Posterior vena cava (tissue), 2 donors: ENCODE measurements around the gene UBASH3B. TPM values are rescaled to one million over a fixed set of nuclear protein-coding genes. Genes with fewer than 3 reads are reported as not detected.
"Not testable (repeated sequence)": the region's sequence is repeated elsewhere in the genome, so short reads cannot be mapped to it uniquely, and the experiment has no call there.

Experiments
- DNase-seq: peaks from one replicate; pipeline ENCODE4 v3.0.0-alpha.2; 2020; ENCODE audit warnings: low spot score
- intact Hi-C, 2 donors: fragments of 100-400 bp; cut with DNase I; formaldehyde crosslinking; loops; one replicate each; pipeline versions ENCODE4 v1.14.1 to v1.14.2; 2022 to 2023
- long read RNA-seq, 2 donors: library from polyadenylated mRNA; unstranded; transcript quantifications; one replicate each; pipeline ENCODE4 v2.0.0, GENCODE V29; 2020 to 2021
- total RNA-seq, 2 donors: library from RNA; stranded (reverse); fragmentation: NEBNext Ultra II Directional; extraction: Animal tissue kit (Norgen Biotek cat#: 25700); gene quantifications; one replicate each; pipeline ENCODE4 v1.2.1, GENCODE V29; 2021
- donor health status: DM: yes; HTN: yes; CAD: no.
- donor health status: DM: yes; HTN: yes; CAD: no.

UBASH3B gene, protein sequence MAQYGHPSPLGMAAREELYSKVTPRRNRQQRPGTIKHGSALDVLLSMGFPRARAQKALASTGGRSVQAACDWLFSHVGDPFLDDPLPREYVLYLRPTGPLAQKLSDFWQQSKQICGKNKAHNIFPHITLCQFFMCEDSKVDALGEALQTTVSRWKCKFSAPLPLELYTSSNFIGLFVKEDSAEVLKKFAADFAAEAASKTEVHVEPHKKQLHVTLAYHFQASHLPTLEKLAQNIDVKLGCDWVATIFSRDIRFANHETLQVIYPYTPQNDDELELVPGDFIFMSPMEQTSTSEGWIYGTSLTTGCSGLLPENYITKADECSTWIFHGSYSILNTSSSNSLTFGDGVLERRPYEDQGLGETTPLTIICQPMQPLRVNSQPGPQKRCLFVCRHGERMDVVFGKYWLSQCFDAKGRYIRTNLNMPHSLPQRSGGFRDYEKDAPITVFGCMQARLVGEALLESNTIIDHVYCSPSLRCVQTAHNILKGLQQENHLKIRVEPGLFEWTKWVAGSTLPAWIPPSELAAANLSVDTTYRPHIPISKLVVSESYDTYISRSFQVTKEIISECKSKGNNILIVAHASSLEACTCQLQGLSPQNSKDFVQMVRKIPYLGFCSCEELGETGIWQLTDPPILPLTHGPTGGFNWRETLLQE
- total RNA-seq, result 10 to 100 TPM; 13.0 to 23.6 TPM
- long read RNA-seq, donor 1, partial matches to known transcripts, result 0 of 3 reads
- long read RNA-seq, donor 1, other reads (novel, unspliced or antisense), result 3 of 3 reads
- long read RNA-seq, donor 2, full-length matches to known transcripts, result 3 of 5 reads
- long read RNA-seq, donor 2, partial matches to known transcripts, result 0 of 5 reads
- long read RNA-seq, donor 2, other reads (novel, unspliced or antisense), result 2 of 5 reads

DNA sequence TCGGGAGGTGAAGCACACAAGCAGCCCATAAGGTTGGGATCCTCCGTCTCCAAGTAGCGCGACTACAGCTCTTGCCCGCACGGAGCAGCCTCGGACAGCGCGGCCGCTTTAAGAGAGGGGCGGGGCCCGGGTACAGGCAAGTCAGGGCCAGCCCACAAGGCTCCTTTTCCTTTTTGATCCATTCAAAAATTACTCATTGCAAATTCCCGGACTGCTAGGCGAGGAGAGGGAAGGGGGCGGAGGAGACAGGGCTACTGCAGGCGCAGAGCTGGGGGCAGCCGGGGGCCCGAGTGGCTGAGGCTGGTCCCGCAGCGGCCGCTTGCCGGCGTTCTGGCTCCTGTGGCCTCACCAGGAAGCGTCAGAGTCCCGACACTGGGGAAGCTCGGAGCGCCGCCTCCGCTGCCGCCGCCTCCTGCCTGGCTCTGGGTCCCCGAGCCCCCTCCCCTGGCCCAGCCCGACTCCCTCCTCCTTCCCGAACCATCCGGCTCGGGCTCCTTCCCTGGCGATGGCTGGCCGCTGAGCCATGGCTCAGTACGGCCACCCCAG, at the start of gene UBASH3B:
TSS of gene UBASH3B (plus strand) at position 196 of the 546 bp plus-strand sequence. CDS start at position 524, 328 bp downstream.
- intact Hi-C loops, result no loop called here
- DNase-seq, result peak; percentile 93

DNA sequence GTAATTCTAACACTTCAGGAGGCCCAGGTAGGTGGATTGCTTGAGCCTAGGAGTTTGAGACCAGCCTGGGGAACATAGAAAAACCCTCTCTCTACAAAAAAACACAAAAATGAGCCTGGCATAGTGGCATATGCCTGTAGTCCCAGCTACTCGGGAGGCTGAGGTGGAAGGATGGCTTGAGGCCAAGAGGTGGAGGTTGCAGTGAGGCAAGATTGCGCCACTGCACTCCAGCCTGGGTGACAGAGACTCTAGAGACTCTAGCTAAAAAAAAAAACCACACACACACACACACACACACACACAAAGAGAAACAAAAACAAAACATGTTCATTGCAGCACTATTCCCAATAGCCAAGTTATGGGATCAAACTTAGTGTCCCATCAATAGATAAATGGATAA, 48.4 kb upstream of the UBASH3B start:
- DNase-seq, intact Hi-C loops: not testable (repeated sequence)

DNA sequence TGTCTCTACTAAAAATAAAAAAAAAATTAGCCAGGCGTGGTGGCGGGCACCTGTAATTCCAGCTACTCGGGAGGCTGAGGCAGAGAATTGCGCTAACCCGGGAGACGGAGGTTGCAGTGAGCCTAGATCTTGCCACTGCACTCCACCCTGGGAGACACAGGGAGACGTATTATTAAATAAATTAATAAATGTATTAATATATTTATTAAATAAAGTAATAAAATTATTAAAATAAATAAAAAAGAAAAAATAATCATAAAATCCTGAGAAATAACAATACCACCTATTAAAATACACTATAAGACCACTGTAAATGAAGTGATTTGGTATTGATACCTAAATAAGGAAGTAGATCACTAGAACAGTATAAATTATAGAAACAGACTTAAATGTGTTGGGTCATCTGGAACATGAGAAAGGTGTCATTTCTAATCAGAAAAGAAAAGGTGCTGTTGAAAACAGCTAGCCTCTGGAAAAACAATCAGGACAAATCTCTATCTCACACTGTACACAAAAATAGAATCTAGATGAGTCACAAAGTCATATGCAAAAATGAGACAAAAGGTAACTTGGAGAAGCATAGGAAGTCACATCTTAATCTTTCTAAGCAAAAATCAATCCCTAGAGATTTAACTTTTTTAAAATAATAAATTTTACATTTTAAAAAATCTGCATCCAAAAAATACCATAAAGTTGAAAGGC, 43.2 kb upstream of the UBASH3B start:
- intact Hi-C loops, result no loop called here
- no peak for DNase-seq

DNA sequence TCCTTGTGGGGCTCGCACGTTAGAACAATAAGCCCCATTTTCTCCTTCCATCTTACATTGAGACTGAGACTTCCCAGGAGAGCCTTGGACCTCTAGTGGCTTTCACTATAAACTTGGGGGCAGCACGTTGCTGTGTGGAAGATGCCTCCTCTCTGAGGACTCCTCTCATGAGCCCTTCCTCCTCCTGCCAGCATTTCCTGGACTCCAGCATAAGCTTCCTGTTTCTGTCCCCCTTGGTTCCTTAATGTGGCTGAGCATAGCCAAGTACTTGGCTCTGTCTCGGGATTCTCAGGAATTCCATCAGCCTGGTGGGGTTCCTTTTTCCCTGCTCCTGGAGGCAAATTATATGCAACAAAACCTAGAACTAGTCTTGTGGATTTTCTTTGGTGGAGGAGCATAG, 38.8 kb upstream of the UBASH3B start:
- intact Hi-C loops, result no loop called here
- no peak for DNase-seq

DNA sequence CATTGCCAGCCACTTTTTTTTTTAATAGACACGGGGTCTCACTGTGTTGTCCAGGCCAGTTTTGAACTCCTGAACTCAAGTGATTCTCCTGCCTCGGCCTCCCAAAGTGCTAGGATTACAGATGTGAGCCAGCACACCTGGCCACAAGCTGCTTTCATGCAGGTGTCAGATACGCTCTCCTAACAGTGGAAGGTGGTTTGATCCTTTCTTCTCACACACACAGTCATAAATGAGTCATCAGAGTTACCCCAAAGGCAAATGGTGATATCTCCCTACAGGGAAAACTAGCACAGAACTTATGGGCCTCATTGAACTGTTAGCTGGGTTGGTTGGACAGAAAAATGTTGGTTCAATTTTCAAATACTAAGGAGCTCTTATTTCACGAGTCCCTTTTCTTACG, 38.2 kb upstream of the UBASH3B start:
- DNase-seq, result no peak
- intact Hi-C loops, result no loop called here

DNA sequence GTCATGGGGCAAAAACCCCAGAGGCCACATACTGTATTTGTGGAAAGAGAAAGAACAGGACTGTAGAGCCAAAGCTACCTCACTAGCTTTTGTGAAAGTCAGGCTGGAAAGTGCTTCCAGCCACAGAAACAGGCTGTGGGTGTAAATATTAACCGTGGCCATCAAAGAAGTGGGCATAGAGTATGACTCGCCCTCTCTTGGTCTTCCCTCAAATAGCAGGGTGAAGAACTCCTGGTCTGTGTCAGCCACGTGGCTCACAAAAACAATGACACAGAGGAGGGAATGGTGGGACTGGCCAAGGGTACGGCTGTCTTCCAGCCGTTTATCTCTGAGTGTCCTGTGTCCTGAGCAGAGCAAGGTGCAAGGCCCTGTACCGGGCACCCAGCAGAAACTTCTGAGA, 37.6 kb upstream of the UBASH3B start:
- DNase-seq, result no peak
- intact Hi-C loops, result no loop called here

DNA sequence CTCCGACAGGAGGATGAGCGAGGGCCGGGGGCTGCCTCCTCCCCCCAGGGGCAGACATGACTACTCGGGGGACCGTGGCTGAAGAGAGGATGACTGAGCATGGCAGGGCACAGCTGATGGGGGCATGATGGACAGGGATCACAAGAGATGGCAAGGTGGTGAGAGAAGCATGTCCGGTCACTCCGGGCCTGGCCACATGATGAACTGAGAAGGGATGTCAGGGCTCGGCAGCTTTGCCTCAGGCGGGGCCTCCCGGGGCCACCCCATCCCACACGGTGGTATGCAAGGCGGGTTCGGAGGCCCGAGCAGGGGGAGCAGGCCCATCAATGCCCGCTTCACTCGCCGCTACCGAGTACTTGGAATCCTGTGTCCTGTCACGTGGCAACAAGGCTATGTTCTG, 36.6 kb upstream of the UBASH3B start:
- intact Hi-C loops, result no loop called here
- no peak for DNase-seq

DNA sequence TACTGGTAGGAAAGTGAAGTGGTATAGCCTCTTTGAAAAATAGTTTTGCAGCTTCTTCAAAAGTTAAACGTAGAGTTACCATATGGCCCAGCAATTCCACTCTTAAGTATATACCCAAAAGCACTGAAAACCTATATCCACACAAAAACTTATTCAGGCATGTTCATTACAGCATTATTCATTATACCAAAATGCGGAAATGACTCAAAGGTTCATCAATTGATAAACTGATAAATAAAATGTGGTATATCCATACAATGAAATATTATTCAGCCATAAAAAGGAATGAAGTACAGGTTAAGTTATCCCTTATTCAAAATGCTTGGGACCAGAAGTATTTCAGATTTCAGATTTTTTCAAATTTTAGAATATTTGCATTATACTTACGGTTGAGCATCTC, 35.8 kb upstream of the UBASH3B start:
- intact Hi-C loops, result no loop called here

DNA sequence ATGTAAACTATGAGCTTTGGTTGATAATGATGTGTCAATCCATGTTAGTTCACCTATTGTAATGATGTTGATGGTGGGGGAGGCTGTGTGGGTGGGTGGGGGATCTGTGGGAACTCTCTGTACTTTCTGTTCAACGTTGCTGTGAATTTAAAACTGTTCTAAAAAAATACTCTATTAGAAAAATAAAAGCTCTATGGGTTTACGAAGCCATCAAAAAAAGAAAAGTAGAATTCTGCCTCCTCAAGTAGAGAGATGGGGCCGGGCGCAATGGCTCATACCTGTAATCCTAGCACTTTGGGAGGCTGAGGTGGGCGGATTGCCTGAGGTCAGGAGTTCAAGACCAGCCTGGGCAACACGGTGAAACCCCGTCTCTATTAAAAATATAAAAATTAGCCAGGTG, 30.0 kb upstream of the UBASH3B start:
- intact Hi-C loops, result loop anchor here (5.0 kb wide), 1 partner anchor 157 kb away; no protein-coding TSS in a partner anchor
- DNase-seq, result not testable (repeated sequence)

More for the DNA sequence above, 35.8 kb upstream of the UBASH3B start:
- no peak for DNase-seq

DNA sequence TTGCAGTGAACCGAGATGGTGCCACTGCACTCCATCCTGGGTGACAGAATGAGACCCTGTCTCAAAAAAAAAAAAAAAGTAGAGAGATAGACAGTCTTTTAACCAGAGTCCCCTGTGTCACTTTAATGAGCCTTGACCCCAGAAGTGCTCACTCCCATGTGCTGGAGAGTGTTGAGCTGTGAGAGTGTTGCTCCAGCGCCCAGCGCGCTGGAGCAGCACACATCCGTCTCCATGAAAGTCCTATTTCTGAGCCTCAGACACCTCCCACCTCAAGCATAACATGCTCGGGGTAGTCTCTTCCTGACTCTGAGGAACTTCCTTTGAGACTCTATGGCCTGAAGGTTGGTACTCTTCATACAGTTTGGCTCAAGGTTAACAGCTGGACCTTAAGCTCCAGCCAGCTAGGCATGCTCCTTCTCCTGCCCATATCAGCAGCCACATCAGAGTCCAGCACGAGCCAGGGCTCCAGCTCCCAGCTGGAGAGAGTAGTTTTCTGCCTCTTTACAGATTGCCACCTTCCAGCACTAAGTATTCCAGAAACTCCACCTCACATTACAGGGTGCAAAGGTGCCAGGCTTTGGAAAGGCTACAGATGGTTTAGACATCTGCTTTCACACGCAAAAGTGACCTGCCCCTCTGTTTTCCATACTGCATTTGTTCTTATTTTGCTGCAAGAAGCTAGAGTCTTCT, 29.4 kb upstream of the UBASH3B start:
- no peak for DNase-seq

DNA sequence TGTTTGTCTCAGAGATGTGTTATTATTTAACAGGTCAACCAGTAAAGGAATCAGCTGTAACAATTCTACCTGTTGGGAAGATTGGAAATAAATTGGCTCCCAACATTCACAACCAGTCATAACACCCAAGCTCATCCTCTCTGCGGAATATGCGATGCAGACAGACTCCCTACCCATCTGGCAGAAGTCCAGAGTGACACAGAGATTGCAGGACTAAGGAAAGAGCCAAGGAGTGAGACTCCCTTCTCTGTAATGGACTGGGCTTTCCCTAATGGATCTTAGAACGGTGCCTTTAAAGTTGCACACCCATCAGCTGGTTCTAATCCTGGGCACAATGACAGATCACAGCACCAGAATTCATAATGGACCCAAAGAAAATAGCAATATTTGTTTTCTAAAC, 27.8 kb upstream of the UBASH3B start:
- DNase-seq, result no peak
- intact Hi-C loops, result loop anchor here (5.0 kb wide), 1 partner anchor 155 kb away; no protein-coding TSS in a partner anchor

More for the DNA sequence above, 29.4 kb upstream of the UBASH3B start:
- intact Hi-C loops, result loop anchor here (5.0 kb wide), 1 partner anchor 156 kb away; no protein-coding TSS in a partner anchor

DNA sequence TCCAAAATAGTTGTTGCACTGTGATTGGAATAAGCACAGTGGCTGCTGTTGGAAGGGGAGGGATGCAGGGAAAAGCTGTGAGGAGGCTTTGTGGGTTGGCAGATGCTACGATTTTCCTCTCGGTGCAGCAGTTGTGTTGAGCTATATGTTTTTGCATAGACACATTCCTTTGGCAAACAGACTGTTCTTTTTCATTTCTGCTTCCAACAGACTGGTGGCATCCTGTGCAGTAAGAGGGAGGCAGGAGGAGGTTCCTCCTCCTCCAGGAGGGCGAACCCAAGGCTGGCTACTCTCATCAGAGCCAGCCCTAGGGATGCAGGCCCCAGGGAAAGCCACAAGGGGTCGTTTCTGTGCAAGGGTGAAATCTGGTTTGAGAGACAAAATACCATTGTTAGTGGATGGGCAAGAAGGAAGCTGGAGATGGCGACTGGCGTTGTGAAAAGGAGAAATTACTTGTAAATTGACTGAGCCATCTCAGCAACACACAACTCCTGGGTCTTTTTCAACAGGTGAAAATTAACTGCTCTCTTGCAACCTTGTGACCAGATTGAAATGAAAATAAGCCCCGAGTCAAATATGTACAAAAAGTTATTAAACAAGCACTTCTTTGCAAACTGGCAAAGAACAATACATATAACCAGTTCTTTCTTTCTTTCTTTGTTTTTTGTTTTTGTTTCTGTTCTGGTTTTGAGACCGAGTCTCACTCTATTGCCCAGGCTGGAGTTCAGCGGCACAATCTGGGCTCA, 26.5 kb upstream of the UBASH3B start:
- intact Hi-C loops, result loop anchor here (5.0 kb wide), 1 partner anchor 153 kb away; no protein-coding TSS in a partner anchor
- peak; percentile 87 for DNase-seq

DNA sequence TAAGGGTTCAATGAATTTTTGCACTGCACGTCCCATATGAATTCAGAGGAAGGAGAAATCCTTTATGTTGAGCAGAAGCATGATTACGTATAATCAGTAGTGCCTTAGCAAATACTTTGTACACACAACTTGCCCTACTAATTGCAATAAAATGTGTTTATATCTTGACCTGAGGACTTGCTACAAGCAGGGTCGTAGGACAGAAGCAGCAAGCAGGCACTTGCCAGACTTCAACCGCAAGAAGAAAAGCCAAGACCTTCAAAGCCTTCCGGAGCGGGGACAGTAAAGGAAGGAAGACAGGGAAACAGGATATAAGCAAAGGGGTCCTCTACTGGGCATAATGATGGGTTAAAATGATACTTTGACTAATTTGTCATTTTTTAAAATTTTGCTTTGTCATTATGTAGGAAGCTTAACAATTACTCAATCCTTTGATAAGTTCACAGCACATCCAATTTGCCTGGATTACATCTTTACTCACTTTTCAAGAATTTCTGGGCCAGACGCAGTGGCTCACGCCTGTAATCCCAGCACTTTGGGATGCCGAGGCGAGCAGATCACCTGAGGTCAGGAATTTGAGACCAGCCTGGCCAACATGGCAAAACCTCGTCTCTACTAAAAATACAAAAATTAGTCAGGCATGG, 23.2 kb upstream of the UBASH3B start:
- DNase-seq, result no peak
- intact Hi-C loops, result loop anchor here (2.0 to 5.0 kb wide), 2 partner anchors 220 to 222 kb away; no protein-coding TSS in a partner anchor

DNA sequence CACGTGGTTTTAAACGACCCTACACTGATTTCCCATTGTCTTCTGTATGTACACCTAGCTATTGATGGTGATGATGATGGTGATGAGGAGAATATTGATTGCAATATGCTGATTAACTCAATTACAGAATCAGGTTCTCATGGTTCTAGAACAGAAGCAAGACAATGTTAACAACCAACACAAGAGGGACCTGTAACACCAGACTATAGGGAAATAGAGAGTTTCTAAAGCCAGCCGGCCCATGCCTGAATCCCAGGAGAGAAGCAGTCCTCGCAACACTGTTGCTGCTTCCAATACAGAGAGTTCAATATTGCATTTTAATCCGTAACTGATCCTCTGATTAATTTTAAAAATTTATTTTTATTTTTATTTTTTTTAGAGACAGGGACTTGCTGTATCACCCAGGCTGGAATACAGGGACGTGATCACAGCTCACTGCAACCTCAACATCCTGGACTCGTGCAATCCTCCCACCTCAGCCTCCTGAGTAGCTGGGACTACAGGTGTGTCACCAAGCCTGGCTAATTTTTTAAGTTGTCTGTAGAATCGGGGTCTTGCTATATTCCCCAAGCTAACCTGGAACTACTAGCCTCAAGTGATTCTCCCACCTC, 22.2 kb upstream of the UBASH3B start:
- intact Hi-C loops, result loop anchor here (2.0 to 5.0 kb wide), 2 partner anchors 219 to 221 kb away; no protein-coding TSS in a partner anchor
- DNase-seq, result no peak

DNA sequence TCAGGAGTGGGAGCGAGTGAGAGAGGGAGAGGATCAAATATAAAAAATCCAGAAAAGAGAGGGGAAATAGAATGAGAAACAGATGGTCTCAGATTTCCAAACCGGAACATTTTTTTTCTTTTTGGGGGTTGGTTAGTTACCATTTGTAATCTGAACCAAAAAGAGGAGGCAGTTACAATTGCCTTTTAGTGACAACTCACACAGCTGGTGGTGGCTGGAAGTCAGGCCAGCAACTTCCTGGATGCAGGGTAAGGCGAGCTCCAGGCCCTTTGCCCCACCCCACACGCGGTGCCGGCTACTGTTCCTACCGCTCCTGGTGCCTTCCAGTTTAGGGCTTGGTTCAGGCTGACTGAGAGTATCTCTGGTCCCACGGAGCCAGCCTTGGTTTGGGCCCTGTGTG, 21.0 kb upstream of the UBASH3B start:
- no peak for DNase-seq
- intact Hi-C loops, result loop anchor here in 1 of 2 donors (5.0 kb wide), 1 partner anchor 218 kb away; no protein-coding TSS in a partner anchor

DNA sequence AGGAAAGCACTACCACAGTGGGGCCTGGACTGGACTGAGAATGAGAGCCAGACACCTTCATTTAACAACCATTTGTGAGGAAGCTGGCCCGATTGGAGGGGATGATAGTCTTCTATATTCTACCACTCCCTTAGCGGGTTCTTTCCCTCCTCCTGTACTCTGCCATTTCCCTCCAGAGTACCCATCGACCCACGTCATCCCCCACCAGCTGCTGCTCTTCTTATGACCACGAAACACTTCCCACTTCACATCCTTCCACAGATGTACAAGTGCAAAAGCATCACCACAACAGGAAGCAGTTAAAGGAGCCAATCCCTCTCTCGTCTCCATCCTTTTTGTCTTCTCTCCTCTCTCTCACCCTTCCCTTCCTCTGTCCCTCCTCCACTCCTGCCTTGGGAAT, 18.0 kb upstream of the UBASH3B start:
- intact Hi-C loops, result no loop called here

DNA sequence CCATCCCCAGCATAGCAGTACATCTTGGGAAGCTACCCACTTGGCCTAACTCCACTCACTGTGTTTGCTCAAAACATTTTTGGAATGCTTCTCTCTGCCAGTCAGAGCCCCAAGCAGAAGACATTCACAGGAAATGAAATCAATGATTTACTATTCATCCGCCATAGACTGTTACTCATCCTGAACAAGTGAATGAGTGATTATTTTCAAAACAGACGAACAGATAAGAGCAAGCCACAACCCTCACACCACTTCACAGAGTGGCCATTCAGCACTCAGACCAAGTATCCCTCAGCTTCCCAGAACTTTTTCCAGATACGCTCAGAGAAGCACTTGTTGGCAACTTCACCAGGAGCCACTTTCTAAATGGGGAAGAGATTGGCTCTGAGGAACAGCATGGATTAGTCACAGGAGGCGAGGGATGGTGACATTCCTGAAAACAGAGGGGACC, 13.0 kb upstream of the UBASH3B start:
- DNase-seq, result no peak
- intact Hi-C loops, result loop anchor here in 1 of 2 donors (5.0 kb wide), 1 partner anchor 140 kb away; no protein-coding TSS in a partner anchor

More for the DNA sequence above, 18.0 kb upstream of the UBASH3B start:
- DNase-seq, result no peak
